Vagina (tissue), 2 donors: ENCODE measurements around the gene PLXNA1.

Experiments
- CTCF ChIP-seq, 3 experiments: fragments of 450-650 bp in 2 of 3; fragments of 200-600 bp in 1 of 3; sonication (generic) in 1 of 3; IDR thresholded peaks; one replicate each; pipeline ENCODE4 v1.5.1; 2017 to 2019; ENCODE audit warnings: antibody characterized with exemption in 3 of 3, mild to moderate bottlenecking in 2 of 3, moderate library complexity in 2 of 3
- POLR2AphosphoS5 ChIP-seq, 2 donors: sonication (generic); formaldehyde crosslinking; IDR thresholded peaks; one replicate each; pipeline ENCODE4 v1.9.0; 2017; ENCODE audit warnings: antibody characterized with exemption in 2 of 2, mild to moderate bottlenecking in 2 of 2, low read depth in 1 of 2; ENCODE audit not compliant: insufficient read depth in 1 of 2

GRCh38 chr3:126964261-126964660, 18.7 kb upstream of the PLXNA1 start:
- no peak for TF ChIP-seq CTCF (IDR thresholded peaks at IDR 0.05)
- no peak for TF ChIP-seq POLR2AphosphoS5 (IDR thresholded peaks at IDR 0.05; ENCODE audit: insufficient read depth in 1 of 2, low read depth in 1 of 2)
